Measurements from ENCODE around the gene IGFBP5. TPM values are rescaled to one million over a fixed set of nuclear protein-coding genes. Genes with fewer than 3 reads are reported as not detected.

Gene IGFBP5
- total and polyA plus RNA-seq, 7 donors: 44.9 to 451 (median 216) TPM

DNA sequence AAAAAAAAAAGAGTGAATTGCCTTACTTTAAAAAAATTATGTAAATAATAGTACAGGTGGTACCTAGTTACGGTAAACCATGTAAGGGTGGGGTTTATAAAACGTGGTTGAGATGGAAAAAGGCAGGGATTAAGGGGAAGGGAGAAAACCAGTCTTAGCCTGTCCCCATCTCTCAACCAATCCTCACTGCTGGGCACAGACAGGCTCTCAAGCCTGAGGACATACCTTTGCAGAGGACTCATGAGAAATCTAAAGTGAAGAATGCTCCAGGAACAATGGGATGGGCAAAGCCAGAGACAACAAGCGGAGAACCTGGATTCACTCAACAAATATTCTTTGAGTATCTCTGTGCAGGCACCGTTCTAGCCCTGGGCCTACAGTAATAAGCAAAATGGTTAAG, 65.6 kb downstream of the IGFBP5 start:
- H3K27ac ChIP-seq: no peak overlapping the region
- WGBS, 3 donors: 81 to 94% (median 91%) methylated on average over 4 of the region's 4 CpGs

DNA sequence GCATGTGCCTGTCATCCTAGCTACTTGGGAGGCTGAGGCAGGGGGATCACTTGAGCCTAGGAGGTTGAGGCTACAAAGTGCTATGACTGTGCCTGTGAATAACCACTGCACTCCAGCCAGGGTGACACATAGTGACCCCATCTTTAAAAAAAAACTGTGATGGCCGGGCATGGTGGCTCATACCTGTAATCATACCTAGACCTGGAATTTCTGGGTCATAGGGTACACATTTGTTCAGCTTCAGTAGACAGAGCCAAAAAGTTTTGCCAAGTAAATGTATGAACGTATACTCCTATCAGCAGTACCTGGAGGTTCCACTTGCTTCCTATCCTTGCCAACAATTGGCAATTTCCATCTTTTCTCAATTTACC, 68.5 kb downstream of the IGFBP5 start:
- ATAC-seq (no peak), DNase-seq (no peak)
- Histone ChIP-seq H3K4me3 (no peak overlapping the region), H3K4me1 (no peaks in the 10 kb centered on the region), H3K9me3 (no peaks in the 10 kb centered on the region), H3K27ac (no peak overlapping the region), H3K27me3 (ENCODE audit: insufficient read depth in 3 of 3, low read length in 2 of 3) (no peaks in the 10 kb centered on the region), H3K36me3 (ENCODE audit: insufficient read depth in 1 of 2, low read depth in 1 of 2) (no peaks in the 10 kb centered on the region)
- intact Hi-C loops (cut with DNase I): no loop called here
- TF ChIP-seq, protein P1, sequence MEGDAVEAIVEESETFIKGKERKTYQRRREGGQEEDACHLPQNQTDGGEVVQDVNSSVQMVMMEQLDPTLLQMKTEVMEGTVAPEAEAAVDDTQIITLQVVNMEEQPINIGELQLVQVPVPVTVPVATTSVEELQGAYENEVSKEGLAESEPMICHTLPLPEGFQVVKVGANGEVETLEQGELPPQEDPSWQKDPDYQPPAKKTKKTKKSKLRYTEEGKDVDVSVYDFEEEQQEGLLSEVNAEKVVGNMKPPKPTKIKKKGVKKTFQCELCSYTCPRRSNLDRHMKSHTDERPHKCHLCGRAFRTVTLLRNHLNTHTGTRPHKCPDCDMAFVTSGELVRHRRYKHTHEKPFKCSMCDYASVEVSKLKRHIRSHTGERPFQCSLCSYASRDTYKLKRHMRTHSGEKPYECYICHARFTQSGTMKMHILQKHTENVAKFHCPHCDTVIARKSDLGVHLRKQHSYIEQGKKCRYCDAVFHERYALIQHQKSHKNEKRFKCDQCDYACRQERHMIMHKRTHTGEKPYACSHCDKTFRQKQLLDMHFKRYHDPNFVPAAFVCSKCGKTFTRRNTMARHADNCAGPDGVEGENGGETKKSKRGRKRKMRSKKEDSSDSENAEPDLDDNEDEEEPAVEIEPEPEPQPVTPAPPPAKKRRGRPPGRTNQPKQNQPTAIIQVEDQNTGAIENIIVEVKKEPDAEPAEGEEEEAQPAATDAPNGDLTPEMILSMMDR (IDR thresholded peaks at IDR 0.05): no peak
- 50 to 71% (median 68%) methylated on average over 2 of the region's 2 CpGs for WGBS, 3 donors

More for the DNA sequence above, 65.6 kb downstream of the IGFBP5 start:
- ATAC-seq (no peak), DNase-seq (no peak)
- no peaks in the 10 kb centered on the region for H3K9me3 ChIP-seq
- no peaks in the 10 kb centered on the region for H3K36me3 ChIP-seq (ENCODE audit: insufficient read depth in 1 of 2, low read depth in 1 of 2)
- H3K4me1 ChIP-seq: peaks cover 4% of the 10 kb centered on the region
- intact Hi-C loops (cut with DNase I): no loop called here
- peaks cover 0 to 15% (median 2%) of the 10 kb centered on the region in 3 donors for H3K27me3 ChIP-seq (ENCODE audit: insufficient read depth in 3 of 3, low read length in 2 of 3)
- TF ChIP-seq, protein P1 (IDR thresholded peaks at IDR 0.05): no peak
- no peak overlapping the region for H3K4me3 ChIP-seq

DNA sequence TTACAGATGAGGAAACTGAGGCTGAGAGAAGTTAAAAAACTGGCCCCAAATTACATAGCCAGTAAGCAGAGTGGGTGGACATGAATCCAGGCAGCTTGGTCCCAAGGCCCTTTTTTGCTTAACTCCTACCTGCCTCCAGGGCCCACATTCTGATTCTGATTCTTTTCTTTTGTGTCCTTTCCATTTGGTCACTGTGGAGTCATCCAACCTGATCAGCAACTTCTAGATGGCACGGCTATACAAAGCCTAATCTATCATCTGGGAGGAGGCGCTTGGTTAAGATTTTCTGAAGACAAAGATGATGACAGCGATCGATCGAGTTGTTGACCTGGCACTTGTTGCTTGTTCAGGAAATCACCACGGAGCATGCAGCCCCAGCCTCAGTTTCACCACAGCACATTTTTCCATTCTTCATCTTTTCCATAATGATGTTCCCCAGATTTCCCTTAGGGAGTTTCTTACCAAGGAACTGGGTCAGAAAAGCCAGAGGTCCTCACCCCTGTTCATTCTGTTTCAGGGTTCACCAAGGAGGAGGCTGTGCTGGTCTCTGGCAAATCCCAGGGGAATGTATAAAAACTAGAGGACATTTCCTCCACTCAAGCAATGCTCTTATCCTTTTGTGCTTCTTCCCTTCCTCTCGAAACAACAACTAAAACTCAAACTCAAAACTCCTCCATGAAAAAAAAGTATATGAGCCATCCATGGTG, 69.0 kb downstream of the IGFBP5 start:
- TF ChIP-seq, protein P1 (IDR thresholded peaks at IDR 0.05): no peak
- Histone ChIP-seq H3K4me3 (no peak overlapping the region), H3K27ac (no peak overlapping the region), H3K27me3 (ENCODE audit: insufficient read depth in 3 of 3, low read length in 2 of 3) (no peaks in the 10 kb centered on the region), H3K9me3 (no peaks in the 10 kb centered on the region), H3K36me3 (ENCODE audit: insufficient read depth in 1 of 2, low read depth in 1 of 2) (no peaks in the 10 kb centered on the region), H3K4me1 (no peaks in the 10 kb centered on the region)
- ATAC-seq (no peak), DNase-seq (no peak)
- 86 to 89% (median 88%) methylated on average over 7 of the region's 7 CpGs for WGBS, 3 donors
- intact Hi-C loops (cut with DNase I): no loop called here

DNA sequence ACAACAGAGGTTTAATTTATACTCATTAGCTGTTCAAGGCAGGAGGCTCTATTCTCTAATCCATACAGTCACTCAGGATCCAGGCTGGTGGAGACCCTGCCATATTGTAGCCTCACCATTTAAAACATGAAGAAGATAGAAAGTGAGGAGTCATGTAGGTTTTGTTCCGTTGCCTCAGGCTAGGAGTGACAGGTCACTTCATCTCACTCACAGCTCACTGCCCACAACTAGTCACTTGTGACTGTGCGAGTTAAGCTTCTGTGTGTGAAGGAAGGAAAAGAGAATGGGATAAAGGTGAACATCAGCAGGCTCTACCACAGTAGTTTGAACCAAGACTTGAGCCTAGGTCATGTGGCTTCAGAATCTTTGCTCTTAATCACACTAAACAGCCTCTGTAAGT, 71.1 kb downstream of the IGFBP5 start:
- H3K4me3 ChIP-seq: no peak overlapping the region
- DNase-seq (no peak), ATAC-seq (no peak)
- TF ChIP-seq, protein P1 (IDR thresholded peaks at IDR 0.05): no peak
- WGBS, 3 donors: 97 to 100% (median 100%) methylated on average over 2 of the region's 2 CpGs
- intact Hi-C loops (cut with DNase I): no loop called here
- no peaks in the 10 kb centered on the region for H3K9me3 ChIP-seq
- H3K36me3 ChIP-seq (ENCODE audit: insufficient read depth in 1 of 2, low read depth in 1 of 2): no peaks in the 10 kb centered on the region
- no peaks in the 10 kb centered on the region for H3K27me3 ChIP-seq (ENCODE audit: insufficient read depth in 3 of 3, low read length in 2 of 3)
- H3K4me1 ChIP-seq: no peaks in the 10 kb centered on the region
- no peak overlapping the region for H3K27ac ChIP-seq

DNA sequence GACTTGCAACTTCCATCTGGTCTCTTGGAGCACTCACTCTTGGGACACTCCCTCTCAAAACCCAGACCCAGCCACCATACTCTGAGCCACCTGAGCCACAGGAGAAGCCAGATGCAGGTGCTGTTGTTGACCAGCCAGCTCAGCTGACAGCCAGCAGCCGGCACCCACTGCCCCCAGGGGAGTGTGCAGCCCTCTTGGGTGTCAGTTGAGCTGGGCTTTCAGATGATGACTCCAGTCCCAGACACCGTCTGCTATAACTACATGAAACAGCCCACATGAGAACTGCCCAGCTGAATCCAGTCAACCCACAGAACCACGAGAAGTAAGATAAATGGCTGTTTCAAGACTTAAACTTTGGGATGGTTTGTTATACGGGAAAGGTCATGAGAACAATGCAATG, 72.8 kb downstream of the IGFBP5 start:
- WGBS, 3 donors: 68 to 88% (median 75%) methylated on average over 4 of the region's 4 CpGs
- no peaks in the 10 kb centered on the region for H3K4me1 ChIP-seq
- no peaks in the 10 kb centered on the region for H3K36me3 ChIP-seq (ENCODE audit: insufficient read depth in 1 of 2, low read depth in 1 of 2)
- no peaks in the 10 kb centered on the region for H3K27me3 ChIP-seq (ENCODE audit: insufficient read depth in 3 of 3, low read length in 2 of 3)
- H3K4me3 ChIP-seq: no peak overlapping the region
- TF ChIP-seq, protein P1 (IDR thresholded peaks at IDR 0.05): no peak
- intact Hi-C loops (cut with DNase I): no loop called here
- ATAC-seq (no peak), DNase-seq (no peak)
- no peaks in the 10 kb centered on the region for H3K9me3 ChIP-seq
- no peak overlapping the region for H3K27ac ChIP-seq

Data from psoas muscle (tissue), 8 donors.